Activated CD4-positive, alpha-beta T cell treated with anti-CD3 and anti-CD28 coated beads for 4 hours (primary cell): ENCODE data around the gene RNF113B.

Experiments
- DNase-seq, 2 donors: peaks; one replicate each; pipeline ENCODE4 v3.0.0-alpha.2; 2020

The RNF113B gene

DNA sequence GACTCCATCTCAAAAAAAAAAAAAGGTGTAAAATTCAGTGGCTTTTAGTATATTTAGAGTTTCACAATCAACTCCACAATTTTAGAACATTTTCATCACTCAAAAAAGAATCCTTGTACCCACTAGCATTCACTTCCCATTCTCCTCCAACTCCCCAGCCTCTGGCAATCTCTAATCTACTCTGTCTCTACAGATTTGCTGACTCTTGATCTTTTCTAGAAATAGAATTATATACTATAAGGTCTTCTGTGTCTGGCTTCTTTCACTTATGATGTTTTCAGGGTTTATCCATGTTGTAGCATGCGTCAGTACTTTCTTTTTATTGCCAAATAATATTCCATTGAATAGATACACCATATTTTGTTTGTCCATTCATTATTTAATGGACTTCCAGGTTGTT, 42.2 kb downstream of the RNF113B start:
- DNase-seq, result no peak

DNA sequence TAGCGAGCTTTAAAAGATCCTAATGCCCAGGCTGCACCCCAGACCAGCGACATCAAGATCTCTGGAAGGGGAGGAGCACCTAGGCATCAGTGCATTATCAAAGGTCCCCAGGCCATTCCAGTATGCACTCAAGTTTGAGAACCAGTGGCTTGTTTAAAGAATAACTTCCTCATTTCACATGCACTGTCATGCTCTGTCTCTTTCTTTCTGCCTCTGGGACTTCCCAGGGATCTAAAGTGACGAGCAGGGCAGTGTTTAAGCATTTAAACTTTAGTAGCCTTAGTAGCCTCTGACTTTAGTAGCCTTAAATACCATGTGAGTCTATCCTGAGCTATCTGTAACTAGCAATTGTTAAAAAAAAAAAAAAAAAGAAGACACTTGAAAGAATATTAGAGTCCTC, 43.1 kb downstream of the RNF113B start:
- no peak for DNase-seq

GRCh38 chr13:98129059-98129746, 47.9 kb downstream of the RNF113B start:
- no peak for DNase-seq
